Measurements from ENCODE around the gene DPF3. TPM values are rescaled to one million over a fixed set of nuclear protein-coding genes. Genes with fewer than 3 reads are reported as not detected.
A peak's percentile ranks its signal among the peaks of the same experiment; 100 is the strongest.

The DPF3 gene
- total RNA-seq, 4 donors from 2014 or later = 16.7 to 27.8 (median 20.3) TPM

GRCh38 chr14:72917094-72917802 lies 23.3 kb upstream of the DPF3 start:
- ATAC-seq (no peak), DNase-seq (no peak)
- TF ChIP-seq CTCF (IDR thresholded peaks at IDR 0.05 in 4 of 5, conservative IDR thresholded peaks at IDR 0.05 in 1 of 5) (no peak), POLR2A (IDR thresholded peaks at IDR 0.05) (no peak)
- no peak overlapping the region for H3K4me3 ChIP-seq
- no peak overlapping the region for H3K27ac ChIP-seq
- H3K4me1 ChIP-seq = no peaks in the 10 kb centered on the region
- intact Hi-C loops (cut with DNase I; ENCODE audit: low total_unique reads) (no loop called here), in situ Hi-C loops (cut with MboI; ENCODE audit: low sequenced_read_pairs in 4 of 4) (no loop called here)
- H3K36me3 ChIP-seq = no peaks in the 10 kb centered on the region
- no peaks in the 10 kb centered on the region for H3K9me3 ChIP-seq
- H3K27me3 ChIP-seq = no peaks in the 10 kb centered on the region

DNA sequence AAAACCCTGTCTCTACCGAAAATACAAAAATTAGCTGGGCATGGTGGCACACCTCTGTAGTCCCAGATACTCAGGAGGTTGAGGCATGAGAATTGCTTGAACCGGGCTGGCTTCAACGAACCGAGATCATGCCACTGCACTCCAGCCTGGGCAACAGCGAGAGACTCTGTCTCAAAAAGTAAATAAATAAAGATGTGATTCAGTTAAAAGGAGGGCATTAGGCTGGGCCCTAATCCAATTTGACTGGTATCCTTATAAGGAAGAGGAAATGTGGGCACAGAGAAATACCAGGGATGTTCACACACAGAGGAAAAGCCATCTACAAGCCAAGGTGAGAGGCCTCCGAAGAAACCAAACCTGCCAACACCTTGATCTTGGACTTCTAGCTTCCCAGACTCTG lies 22.3 kb upstream of the DPF3 start:
- Histone ChIP-seq H3K36me3 (no peaks in the 10 kb centered on the region), H3K4me3 (no peak overlapping the region), H3K27me3 (no peaks in the 10 kb centered on the region), H3K4me1 (no peaks in the 10 kb centered on the region), H3K9me3 (no peaks in the 10 kb centered on the region), H3K27ac (no peak overlapping the region)
- in situ Hi-C loops (cut with MboI; ENCODE audit: low sequenced_read_pairs in 4 of 4) = no loop called here
- intact Hi-C loops (cut with DNase I; ENCODE audit: low total_unique reads) = no loop called here
- no peak for DNase-seq
- ATAC-seq = no peak
- TF ChIP-seq POLR2A (IDR thresholded peaks at IDR 0.05) (no peak), CTCF (IDR thresholded peaks at IDR 0.05 in 4 of 5, conservative IDR thresholded peaks at IDR 0.05 in 1 of 5) (no peak)

DNA sequence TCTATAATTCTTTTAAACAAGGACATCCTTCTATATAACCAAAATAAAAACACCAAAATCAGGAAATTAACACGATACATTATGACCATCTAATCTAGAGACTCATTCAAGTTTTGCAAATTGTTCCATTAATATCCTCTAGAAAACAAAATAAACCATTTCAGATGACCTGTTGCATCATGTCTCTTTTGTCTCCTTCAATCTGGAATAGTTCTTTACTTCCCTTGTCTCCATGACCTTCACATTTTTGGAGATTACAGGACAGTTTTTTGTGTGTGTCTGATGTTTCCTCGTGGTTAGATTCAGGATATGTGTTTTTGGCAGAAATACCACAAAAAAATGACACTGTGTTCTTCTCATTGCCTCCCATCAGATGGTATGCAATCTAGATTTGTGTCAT lies 19.9 kb upstream of the DPF3 start:
- in situ Hi-C loops (cut with MboI; ENCODE audit: low sequenced_read_pairs in 4 of 4) = no loop called here
- H3K9me3 ChIP-seq = no peaks in the 10 kb centered on the region
- TF ChIP-seq POLR2A (IDR thresholded peaks at IDR 0.05) = no peak
- no peak for TF ChIP-seq CTCF (IDR thresholded peaks at IDR 0.05 in 4 of 5, conservative IDR thresholded peaks at IDR 0.05 in 1 of 5)
- no peak overlapping the region for H3K4me3 ChIP-seq
- no peaks in the 10 kb centered on the region for H3K27me3 ChIP-seq
- no peaks in the 10 kb centered on the region for H3K36me3 ChIP-seq
- H3K4me1 ChIP-seq = peaks cover 0 to 7% of the 10 kb centered on the region in 2 donors
- intact Hi-C loops (cut with DNase I; ENCODE audit: low total_unique reads) = no loop called here
- no peak overlapping the region for H3K27ac ChIP-seq
- DNase-seq (no peak), ATAC-seq (no peak)

GRCh38 chr14:72909163-72909562 lies 15.3 kb upstream of the DPF3 start:
- no peak for DNase-seq
- TF ChIP-seq POLR2A (IDR thresholded peaks at IDR 0.05) (no peak), CTCF (IDR thresholded peaks at IDR 0.05 in 4 of 5, conservative IDR thresholded peaks at IDR 0.05 in 1 of 5) (no peak)
- intact Hi-C loops (cut with DNase I; ENCODE audit: low total_unique reads) = no loop called here
- Histone ChIP-seq H3K4me3 (no peak overlapping the region), H3K4me1 (peaks cover 7 to 32% of the 10 kb centered on the region in 2 donors), H3K27me3 (no peaks in the 10 kb centered on the region), H3K36me3 (no peaks in the 10 kb centered on the region), H3K27ac (peak overlapping the region in 1 of 4 donors; percentile 50), H3K9me3 (no peaks in the 10 kb centered on the region)
- in situ Hi-C loops (cut with MboI; ENCODE audit: low sequenced_read_pairs in 4 of 4) = loop anchor here (5.0 to 10.0 kb wide), 4 partner anchors 164 to 397 kb away; no protein-coding TSS in a partner anchor
- ATAC-seq = peak; percentile 23 to 65

Data from gastrocnemius medialis (tissue), 4 donors.